Ectodermal cell (in vitro differentiated cells): Measurements from ENCODE around the gene PIAS2.
"Not testable (repeated sequence)": the region's sequence is repeated elsewhere in the genome, so short reads cannot be mapped to it uniquely, and the experiment has no call there.

ENCODE experiments used
- H3K27ac ChIP-seq: 2 replicates; pipeline ENCODE4 v1.7.0; 2013; ENCODE audit warnings: mild to moderate bottlenecking, low read depth, low read length; ENCODE audit not compliant: insufficient read depth, poor library complexity, severe bottlenecking
- H3K27me3 ChIP-seq: 2 replicates; pipeline ENCODE4 v1.7.0; 2013; ENCODE audit warnings: mild to moderate bottlenecking, low read length; ENCODE audit not compliant: insufficient read depth, control insufficient read depth, poor library complexity, severe bottlenecking
- H3K36me3 ChIP-seq: one replicate; pipeline ENCODE4 v1.7.0; 2013; ENCODE audit warnings: low read length; ENCODE audit not compliant: control insufficient read depth, insufficient read depth
- H3K4me1 ChIP-seq: one replicate; pipeline ENCODE4 v1.7.0; 2013; ENCODE audit warnings: low read length; ENCODE audit not compliant: control insufficient read depth, insufficient read depth
- H3K4me3 ChIP-seq: 2 replicates; pipeline ENCODE4 v1.7.0; 2013; ENCODE audit warnings: low read depth, low read length, control low read depth; ENCODE audit not compliant: insufficient read depth
- H3K9me3 ChIP-seq: 2 replicates; pipeline ENCODE4 v1.7.0; 2013; ENCODE audit warnings: mild to moderate bottlenecking, low read length, moderate library complexity; ENCODE audit not compliant: control insufficient read depth
- WGBS, 2 experiments: methylation state at CpG; one replicate each; pipeline ENCODE4 v1.1.7; 2013; ENCODE audit warnings: missing lambda C conversion rate in 2 of 2; 5-methylcytosine and 5-hydroxymethylcytosine counted together

The PIAS2 gene

DNA sequence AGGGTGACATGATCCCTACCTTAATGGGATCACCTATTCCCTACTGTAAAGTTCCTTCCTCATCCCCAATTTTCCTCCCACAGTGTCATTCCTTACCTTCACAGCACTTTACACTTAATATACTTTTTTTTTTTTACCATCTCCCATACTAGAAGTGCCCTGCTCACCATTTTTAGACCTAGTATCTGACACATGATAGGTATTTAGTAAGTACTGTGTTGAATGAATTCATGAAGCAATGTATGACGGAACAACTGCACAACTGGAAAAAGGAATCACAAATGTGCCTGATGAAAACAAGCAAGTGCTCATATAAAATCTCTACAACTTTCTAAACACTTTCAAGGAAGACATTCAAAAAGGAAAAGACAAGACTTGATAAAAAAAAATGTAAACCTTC lies 83.4 kb downstream of the PIAS2 start:
- H3K27me3 ChIP-seq: no peaks in the 10 kb centered on the region
- no peaks in the 10 kb centered on the region for H3K4me1 ChIP-seq
- no peaks in the 10 kb centered on the region for H3K9me3 ChIP-seq
- H3K36me3 ChIP-seq: no peaks in the 10 kb centered on the region
- H3K4me3 ChIP-seq: no peak overlapping the region
- H3K27ac ChIP-seq: no peak overlapping the region
- WGBS, 2 experiments: 100% methylated on average over 1 of the region's 1 CpG

DNA sequence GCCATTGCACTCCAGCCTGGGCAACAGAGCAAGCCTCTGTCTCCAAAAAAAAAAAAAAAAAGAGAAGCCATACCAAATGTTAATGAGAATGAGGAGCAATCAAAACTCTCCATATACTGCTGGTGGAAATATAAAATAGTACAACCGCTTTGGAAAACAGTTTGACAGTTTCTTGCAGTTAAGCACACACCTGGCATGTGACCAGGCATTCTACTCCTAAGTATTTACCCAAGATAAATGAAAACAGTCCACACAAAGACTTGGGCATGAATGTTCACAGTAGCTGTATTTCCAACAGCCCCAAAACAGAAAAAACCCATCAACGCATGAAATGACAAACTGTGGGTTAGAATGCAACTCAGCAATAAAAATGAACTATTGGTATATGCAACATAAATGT lies 84.5 kb downstream of the PIAS2 start:
- WGBS, 2 experiments: 89 to 92% methylated on average over 1 to 2 of the region's 2 CpGs
- H3K27ac ChIP-seq: no peak overlapping the region
- H3K4me1 ChIP-seq: no peaks in the 10 kb centered on the region
- H3K4me3 ChIP-seq: no peak overlapping the region
- H3K9me3 ChIP-seq: no peaks in the 10 kb centered on the region
- H3K36me3 ChIP-seq: peaks cover 3% of the 10 kb centered on the region
- no peaks in the 10 kb centered on the region for H3K27me3 ChIP-seq

DNA sequence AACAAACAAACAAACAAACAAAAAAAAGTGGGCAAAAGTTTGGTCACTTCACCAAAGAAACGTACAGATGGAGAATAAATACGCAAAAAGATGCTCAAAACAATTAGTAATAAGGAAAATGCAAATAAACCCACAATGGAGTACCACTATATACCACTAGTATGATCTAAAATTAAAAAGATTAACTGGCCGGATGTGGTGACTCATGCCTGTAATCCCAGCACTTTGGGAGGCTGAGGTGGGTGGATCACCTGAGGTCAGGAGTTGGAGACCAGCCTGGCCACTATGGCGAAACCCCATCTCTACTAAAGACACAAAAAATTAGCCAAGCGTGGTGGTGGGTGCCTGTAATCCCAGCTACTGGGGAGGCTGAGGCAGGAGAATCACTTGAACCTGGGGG lies 84.9 kb downstream of the PIAS2 start:
- WGBS, 2 experiments: 90 to 97% methylated on average over 4 to 5 of the region's 5 CpGs
- H3K27ac ChIP-seq, H3K9me3 ChIP-seq, H3K4me1 ChIP-seq, H3K36me3 ChIP-seq, H3K27me3 ChIP-seq, H3K4me3 ChIP-seq: not testable (repeated sequence)

DNA sequence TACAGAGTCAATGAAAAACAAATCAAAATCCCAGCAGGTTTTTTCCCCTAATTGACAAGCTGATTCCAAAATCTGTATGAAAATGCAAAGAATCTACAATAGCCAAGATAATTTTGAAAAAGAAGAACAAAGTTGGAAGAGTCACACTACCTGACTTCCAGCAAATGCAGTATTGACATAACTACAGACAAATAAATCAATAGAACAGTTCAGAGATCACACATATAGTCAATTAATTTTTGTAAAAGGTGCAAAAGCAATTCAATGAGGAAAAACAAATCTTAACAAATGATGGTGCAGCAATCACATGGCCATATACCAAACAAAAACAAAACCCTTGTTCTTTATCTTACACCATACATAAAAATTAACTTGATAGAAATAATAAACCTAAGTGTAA lies 85.9 kb downstream of the PIAS2 start:
- H3K27ac ChIP-seq: no peak overlapping the region

DNA sequence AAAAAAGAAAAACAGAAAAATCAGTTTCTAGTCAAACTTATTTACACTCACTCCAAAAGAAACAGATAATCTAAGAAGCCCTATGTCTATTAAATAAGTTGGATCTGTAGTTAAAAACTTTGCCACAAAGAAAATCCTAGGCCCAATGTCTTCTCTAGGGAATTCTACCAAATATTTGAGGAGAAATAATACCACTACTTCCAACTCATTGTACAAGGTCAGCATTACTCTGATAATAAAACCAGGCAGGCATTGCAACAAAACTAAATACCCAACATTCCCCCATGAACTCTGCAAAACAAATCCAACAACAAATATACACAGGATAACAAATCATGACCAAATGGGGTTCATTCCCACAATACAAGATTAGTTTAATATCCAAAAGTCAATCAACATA lies 86.7 kb downstream of the PIAS2 start:
- Histone ChIP-seq H3K9me3 (no peaks in the 10 kb centered on the region), H3K27ac (no peak overlapping the region), H3K36me3 (peaks cover 8% of the 10 kb centered on the region), H3K4me3 (no peak overlapping the region), H3K4me1 (no peaks in the 10 kb centered on the region), H3K27me3 (no peaks in the 10 kb centered on the region)

More for the DNA sequence above, 85.9 kb downstream of the PIAS2 start:
- peaks cover 3% of the 10 kb centered on the region for H3K36me3 ChIP-seq
- H3K4me1 ChIP-seq: no peaks in the 10 kb centered on the region
- no peak overlapping the region for H3K4me3 ChIP-seq
- no peaks in the 10 kb centered on the region for H3K27me3 ChIP-seq
- no peaks in the 10 kb centered on the region for H3K9me3 ChIP-seq

DNA sequence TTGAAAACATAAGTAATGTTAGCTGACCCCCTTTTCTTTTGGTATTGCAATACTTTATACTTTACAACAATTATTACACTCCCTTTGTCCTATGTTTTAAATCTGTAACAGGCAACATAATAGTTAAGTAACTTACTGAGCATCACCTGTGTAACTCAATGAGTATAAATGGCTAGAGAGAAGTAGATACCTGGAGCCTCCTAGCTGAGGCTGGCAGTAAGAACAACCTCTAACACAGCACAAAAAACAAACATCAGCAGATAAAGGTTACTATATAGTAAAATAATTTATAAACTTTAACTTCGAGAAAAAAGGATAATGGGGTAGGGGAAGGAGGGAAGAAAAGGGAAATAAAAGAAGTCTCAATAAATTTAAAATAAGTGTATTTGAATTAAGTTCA lies 87.4 kb downstream of the PIAS2 start:
- Histone ChIP-seq H3K27me3 (no peaks in the 10 kb centered on the region), H3K4me1 (no peaks in the 10 kb centered on the region), H3K27ac (no peak overlapping the region), H3K9me3 (no peaks in the 10 kb centered on the region), H3K36me3 (peaks cover 8% of the 10 kb centered on the region), H3K4me3 (no peak overlapping the region)
- 67% methylated on average over 1 of the region's 1 CpG; no CpG with 5 or more reads in 1 of the 2 experiments for WGBS, 2 experiments

DNA sequence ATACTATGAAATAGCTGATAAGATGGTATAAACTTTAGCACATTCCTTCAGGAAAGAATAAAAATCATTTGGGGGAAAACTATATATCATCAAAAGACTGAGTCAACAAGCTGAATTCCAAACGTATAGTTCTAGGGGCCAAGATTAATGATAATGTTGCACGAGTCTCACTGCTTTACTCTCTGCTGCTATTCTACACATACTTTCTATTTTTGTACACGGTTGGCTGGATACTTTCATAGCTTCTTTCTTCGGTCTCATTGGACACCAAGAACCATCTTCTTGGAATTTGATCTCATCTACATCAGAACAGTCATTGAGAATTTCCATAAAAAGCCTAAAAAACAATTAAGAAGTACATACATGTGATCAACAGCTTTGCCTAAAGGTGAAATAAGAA lies 87.8 kb downstream of the PIAS2 start:
- H3K36me3 ChIP-seq: peaks cover 8% of the 10 kb centered on the region
- H3K9me3 ChIP-seq: no peaks in the 10 kb centered on the region
- no peak overlapping the region for H3K27ac ChIP-seq
- H3K4me3 ChIP-seq: no peak overlapping the region
- no peaks in the 10 kb centered on the region for H3K4me1 ChIP-seq
- H3K27me3 ChIP-seq: no peaks in the 10 kb centered on the region
- 95 to 97% methylated on average over 4 of the region's 4 CpGs for WGBS, 2 experiments

DNA sequence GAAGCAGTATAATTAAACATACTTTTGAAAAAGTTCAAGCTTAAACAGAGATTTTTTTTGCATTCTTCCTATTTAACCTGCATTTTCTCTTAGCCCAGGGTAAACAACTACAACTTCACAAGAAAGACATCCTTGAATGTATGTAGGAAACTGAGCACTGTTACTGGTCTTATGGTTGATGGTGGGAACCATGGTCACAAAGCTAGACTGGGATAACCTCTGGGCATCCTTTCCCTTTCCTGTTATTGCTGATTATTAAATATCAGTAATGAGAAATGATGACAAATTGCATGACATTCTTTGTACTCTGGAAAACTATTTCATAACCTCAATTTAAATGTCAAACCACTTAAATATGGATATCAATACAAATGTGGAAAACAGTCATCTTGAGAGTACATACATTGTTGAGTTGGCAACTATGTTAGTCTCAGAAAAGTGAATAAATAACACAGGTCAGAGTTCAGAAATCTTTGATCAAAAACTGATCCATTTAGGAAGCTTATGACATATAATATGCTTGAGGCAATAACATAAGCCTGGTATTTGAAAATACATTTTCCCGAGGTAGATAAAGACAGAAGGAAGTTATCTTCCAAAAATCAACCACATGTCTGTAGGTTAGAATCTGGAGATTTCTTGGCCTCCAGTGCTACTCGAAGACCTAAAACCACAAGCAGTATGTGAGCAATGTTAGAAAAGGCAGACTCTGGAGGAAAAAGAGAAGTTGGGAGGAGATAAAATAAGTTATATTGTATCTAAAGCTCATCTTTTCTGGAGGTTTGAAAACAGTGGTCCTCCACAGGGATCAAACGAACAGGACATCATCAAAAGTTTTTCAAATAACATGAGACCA lies 95.2 kb downstream of the PIAS2 start:
- Histone ChIP-seq H3K4me3 (no peak overlapping the region), H3K4me1 (no peaks in the 10 kb centered on the region), H3K27me3 (no peaks in the 10 kb centered on the region), H3K27ac (no peak overlapping the region), H3K36me3 (peaks cover 5% of the 10 kb centered on the region), H3K9me3 (no peaks in the 10 kb centered on the region)
- WGBS, 2 experiments: 94 to 100% methylated on average over 2 of the region's 3 CpGs

DNA sequence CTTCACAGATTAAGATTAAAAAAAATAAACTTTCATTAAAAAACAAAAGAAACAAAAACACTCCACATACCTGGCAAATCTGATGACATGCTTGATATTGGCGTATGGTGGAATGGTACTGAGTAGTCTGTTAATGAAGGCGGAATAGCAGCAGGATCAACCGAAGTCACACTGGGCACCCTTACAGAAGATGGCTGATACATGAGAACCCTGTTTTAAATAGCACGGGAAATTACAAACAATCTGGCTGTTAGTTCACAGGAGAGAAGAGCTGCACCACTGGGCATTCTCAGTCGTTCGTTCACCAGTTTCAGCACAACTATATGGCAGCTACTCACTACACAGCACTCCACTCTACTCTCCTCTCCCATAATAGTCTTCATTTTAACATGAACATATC lies 96.4 kb downstream of the PIAS2 start:
- H3K27me3 ChIP-seq: no peaks in the 10 kb centered on the region
- H3K4me3 ChIP-seq: no peak overlapping the region
- WGBS, 2 experiments: 96% methylated on average over 6 of the region's 6 CpGs
- H3K36me3 ChIP-seq: peaks cover under 1% of the 10 kb centered on the region
- H3K9me3 ChIP-seq: no peaks in the 10 kb centered on the region
- H3K4me1 ChIP-seq: no peaks in the 10 kb centered on the region
- no peak overlapping the region for H3K27ac ChIP-seq

DNA sequence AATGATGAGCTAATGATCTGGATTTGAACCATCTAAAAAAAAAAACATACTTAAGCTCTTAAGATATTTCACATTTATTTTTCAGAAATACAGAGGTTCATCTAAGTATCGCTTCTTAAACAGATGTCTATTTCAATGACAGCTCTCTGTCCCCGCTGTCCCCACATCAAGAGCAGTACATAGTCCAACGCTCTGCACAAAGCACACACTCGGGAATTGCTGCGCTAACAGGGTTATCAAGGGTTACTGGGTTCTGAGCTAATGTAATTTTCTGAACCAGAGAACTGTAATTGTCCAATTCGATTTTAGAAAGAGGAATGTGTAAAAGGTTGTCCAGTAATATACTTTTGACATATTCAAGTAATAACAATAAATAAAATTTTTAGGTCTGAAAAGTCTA lies 101.6 kb downstream of the PIAS2 start:
- H3K36me3 ChIP-seq: no peaks in the 10 kb centered on the region
- 92 to 98% methylated on average over 5 to 6 of the region's 6 CpGs for WGBS, 2 experiments
- no peaks in the 10 kb centered on the region for H3K27me3 ChIP-seq

More for the DNA sequence above, 101.6 kb downstream of the PIAS2 start:
- no peak overlapping the region for H3K4me3 ChIP-seq
- H3K9me3 ChIP-seq: no peaks in the 10 kb centered on the region
- no peaks in the 10 kb centered on the region for H3K4me1 ChIP-seq
- no peak overlapping the region for H3K27ac ChIP-seq
